SU-DHL-6 (cell line): ENCODE results near the gene INSIG2.

ENCODE experiments used
- CTCF ChIP-seq: fragments of 200-600 bp; sonication (generic); IDR thresholded peaks from one replicate; pipeline ENCODE4 v1.5.1; 2017; ENCODE audit warnings: antibody characterized with exemption, mild to moderate bottlenecking, low read length, moderate library complexity; ENCODE audit not compliant: insufficient read depth, poor library complexity, severe bottlenecking
- EZH2phosphoT487 ChIP-seq: fragments of 200-600 bp; sonication (generic), shearing (Covaris generic); conservative IDR thresholded peaks from 2 replicates; pipeline ENCODE4 v1.6.1; 2018; ENCODE audit warnings: mild to moderate bottlenecking, antibody characterized with exemption, low read length, moderate library complexity, mixed read lengths

DNA sequence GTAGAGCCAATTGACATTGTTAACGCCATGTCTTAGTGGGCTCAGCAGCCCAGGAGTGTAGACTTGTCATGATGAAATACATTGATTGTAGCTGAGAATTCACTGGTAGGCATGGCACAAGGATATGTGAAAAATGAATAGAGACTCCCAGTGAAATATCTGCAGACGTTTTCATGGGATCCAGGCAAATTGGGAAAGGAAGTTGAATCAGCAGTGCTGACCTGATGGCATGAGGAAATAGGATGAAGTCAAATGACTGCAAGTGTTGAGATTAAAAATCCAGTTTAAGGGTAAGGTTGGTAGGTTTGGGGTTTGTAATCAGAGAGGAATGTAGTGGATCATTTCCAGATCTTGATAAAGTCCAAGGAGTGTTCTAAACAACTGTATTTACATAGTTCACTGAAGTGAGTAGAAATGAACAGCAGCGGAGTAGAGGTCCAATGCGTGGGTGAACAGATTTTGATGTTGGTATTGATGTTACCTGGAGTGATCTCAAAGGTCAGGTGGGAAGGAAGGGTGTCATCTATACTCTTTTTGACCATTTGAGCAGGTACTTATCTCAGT, 24.6 kb downstream of the INSIG2 start:
- TF ChIP-seq CTCF = no peak
- no peak for TF ChIP-seq EZH2phosphoT487
